GM12865 (cell line): ENCODE measurements around the gene NUB1.

Source experiments
- DNase-seq: peaks from one replicate; pipeline ENCODE4 v3.0.0; 2010; ENCODE audit warnings: low read depth
- H3K4me3 ChIP-seq: 2 replicates; pipeline ENCODE4 v1.5.1; 2011; ENCODE audit warnings: mild to moderate bottlenecking, low read depth, low read length, control low read depth
- TF ChIP-seq, protein P1 (sequence below): IDR thresholded peaks from 2 replicates; pipeline ENCODE4 v1.5.1; 2011; ENCODE audit warnings: low read length, control low read depth, low read depth, inconsistent platforms; ENCODE audit not compliant: insufficient read depth; ENCODE audit errors: missing control alignments

Gene NUB1, protein sequence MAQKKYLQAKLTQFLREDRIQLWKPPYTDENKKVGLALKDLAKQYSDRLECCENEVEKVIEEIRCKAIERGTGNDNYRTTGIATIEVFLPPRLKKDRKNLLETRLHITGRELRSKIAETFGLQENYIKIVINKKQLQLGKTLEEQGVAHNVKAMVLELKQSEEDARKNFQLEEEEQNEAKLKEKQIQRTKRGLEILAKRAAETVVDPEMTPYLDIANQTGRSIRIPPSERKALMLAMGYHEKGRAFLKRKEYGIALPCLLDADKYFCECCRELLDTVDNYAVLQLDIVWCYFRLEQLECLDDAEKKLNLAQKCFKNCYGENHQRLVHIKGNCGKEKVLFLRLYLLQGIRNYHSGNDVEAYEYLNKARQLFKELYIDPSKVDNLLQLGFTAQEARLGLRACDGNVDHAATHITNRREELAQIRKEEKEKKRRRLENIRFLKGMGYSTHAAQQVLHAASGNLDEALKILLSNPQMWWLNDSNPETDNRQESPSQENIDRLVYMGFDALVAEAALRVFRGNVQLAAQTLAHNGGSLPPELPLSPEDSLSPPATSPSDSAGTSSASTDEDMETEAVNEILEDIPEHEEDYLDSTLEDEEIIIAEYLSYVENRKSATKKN

DNA sequence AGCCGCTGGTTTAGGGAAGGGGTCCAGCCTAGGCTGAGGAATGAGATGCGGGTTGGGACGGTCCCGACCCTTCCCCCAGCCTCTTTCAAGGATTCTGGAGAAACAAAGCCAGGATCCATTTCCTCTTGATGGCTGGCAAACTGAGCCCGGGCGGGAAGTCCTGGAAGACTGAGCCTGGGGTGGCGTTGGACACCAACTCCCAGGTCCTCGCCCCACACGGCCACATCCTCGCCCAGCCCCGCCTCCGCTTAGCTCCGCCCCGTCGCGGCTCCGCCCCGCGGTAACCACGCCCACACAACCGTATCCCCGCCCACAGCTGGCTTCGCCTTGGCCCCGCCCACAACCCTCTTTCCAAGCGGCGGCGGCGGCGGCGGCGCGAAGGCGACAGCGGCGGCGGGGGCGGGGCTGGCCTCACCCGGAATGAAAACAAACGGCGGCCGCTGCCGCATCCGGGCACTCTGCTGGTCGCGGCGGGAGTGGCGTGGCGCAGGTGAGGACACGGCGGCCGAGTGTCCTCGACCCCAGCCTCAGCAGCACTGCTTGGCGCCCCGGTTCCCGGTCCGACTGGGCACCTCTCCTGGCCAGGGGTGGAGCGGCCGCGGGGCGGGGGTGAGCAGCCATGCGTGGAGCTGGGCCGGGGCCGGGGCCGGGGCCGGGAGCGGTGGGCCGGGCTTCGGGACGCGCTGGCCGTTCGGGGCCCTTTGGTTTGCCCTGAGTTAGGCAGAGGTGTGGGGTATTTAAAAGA lies at the start of gene NUB1:
Gene NUB1 (plus strand): TSS at position 456 of the 745 bp plus-strand sequence. CDS start 3,538 bp downstream, outside the sequence.
- peak within 1 kb of the TSS; percentile 97 for H3K4me3 ChIP-seq
- TF ChIP-seq, protein P1, sequence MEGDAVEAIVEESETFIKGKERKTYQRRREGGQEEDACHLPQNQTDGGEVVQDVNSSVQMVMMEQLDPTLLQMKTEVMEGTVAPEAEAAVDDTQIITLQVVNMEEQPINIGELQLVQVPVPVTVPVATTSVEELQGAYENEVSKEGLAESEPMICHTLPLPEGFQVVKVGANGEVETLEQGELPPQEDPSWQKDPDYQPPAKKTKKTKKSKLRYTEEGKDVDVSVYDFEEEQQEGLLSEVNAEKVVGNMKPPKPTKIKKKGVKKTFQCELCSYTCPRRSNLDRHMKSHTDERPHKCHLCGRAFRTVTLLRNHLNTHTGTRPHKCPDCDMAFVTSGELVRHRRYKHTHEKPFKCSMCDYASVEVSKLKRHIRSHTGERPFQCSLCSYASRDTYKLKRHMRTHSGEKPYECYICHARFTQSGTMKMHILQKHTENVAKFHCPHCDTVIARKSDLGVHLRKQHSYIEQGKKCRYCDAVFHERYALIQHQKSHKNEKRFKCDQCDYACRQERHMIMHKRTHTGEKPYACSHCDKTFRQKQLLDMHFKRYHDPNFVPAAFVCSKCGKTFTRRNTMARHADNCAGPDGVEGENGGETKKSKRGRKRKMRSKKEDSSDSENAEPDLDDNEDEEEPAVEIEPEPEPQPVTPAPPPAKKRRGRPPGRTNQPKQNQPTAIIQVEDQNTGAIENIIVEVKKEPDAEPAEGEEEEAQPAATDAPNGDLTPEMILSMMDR: no peak
- peak; percentile 91 for DNase-seq

DNA sequence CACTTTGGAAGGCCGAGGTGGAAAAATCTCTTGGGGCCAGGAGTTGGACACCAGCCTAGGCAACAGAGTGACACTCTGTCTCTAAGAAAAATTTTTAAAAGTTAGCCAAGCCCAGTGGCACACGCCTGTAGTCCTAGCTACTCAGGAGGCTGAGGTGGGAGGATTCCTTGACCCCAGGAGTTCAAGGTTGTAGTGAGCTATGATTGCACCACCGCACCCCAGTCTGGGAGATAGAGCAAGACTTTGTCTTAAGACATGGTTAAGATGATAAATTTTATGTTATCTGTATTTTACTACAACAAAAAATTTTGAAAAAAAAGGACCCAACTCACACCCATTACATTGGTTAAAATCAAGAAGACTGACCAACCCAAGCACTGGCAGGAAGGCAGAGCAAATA lies 48.8 kb upstream of the NUB1 start:
- TF ChIP-seq, protein P1: no peak
- H3K4me3 ChIP-seq: no peak overlapping the region
- DNase-seq: no peak

DNA sequence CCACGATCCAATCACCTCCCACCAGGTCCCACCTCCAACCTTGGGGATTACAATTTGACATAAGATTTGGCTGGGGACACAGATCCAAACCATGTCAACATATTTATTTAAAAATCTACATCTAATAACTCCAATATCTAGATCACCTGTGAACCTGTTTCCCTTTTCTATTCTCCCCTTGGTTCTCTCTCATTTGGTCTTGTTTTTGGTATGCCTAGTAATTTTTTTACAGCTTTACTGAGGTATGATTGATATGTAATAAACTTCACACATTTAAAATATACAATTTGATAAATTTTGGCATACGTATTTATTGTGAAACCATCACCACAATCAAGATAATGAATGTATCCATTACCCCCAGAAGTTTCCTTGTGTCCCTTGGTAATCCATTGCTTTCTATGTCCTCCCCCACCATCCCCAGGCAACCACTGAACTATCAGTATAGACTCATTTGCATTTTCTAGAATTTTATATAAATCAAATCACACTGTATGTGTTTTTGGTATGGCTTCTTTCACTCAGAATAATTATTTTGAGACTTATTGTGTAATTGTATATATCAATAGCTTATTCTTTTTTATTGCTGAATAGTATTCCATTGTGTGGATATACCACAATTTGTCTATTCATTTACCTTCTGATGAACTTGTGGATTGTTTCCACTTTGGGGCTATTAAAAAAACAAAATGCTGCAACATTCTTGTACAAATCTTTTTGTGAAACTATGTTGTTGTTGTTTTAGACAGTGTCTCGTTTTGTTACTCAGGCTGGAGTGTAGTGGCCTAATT lies 45.2 kb upstream of the NUB1 start:
- TF ChIP-seq, protein P1: no peak
- no peak for DNase-seq
- no peak overlapping the region for H3K4me3 ChIP-seq

DNA sequence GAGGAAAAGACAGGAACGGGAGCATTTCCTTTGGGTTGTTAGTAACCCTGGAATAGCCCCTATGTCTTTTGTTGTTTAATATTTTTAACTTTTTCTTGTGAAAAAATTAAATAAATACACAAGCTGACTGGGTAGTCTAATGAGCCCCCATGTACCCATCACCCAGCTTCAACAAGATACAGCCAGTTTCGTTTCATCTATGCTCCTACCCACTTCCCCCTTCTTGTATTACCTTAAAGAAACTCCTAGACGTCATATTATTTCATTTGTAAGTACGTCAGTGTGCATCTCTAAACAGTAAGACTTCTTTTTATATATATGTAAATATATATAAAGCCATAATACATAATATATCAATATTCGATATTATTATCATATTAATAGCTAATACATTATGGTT lies 42.8 kb upstream of the NUB1 start:
- no peak for DNase-seq
- H3K4me3 ChIP-seq: no peak overlapping the region
- TF ChIP-seq, protein P1: no peak

DNA sequence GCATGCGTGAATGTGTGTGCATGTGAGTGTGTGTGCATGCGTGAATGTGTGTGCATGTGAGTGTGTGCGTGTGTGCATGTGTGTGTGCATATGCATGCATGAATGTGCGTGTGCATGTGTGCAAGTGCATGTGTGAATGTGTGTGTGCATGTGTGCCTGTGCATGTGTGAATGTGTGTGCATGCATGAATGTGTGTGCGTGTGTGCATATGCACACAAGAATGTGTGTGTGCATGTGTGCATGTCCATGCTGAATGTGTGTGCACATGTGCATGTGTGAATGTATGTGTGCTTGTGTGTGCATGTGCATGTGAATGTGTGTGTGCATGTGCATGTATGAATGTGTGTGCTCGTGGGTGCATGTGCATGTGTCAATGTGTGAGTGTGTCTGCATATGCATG lies 42.1 kb upstream of the NUB1 start:
- TF ChIP-seq, protein P1: no peak
- no peak overlapping the region for H3K4me3 ChIP-seq
- no peak for DNase-seq

DNA sequence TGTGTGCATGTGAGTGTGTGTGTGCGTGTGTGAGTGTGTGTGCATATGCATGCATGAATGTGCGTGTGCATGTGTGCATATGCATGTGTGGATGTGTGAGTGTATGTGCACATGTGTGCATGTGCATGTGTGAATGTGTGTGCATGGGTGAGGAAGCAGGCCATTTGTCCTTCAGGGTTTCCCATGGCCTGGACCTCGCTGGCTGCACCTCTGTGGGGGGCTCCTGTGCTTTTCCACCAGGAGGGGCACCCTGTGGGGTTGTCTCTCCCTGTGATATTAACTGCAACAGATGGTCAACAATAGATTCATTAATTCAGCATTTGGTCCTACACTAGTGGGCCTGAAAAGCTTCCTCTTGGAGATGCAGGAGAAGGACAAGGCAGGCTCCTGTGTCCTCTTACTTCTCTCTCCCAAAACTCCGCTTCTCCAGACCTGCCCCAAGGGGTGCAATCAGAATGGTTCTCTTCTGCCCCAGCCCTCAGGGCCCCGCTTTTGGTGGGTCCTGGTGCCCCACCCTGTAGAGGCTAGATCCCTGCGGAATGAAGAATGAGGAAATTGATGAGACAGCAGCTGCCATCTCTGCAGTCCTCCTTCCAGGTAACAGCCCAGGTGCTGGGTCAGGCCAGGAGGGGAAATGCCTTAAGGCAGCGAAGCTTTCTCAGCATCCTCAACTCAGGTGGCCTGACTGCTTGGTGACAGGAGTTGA lies 41.5 kb upstream of the NUB1 start:
- DNase-seq: no peak
- TF ChIP-seq, protein P1: no peak
- H3K4me3 ChIP-seq: no peak overlapping the region
